RKO (cell line): ENCODE measurements around the gene COL4A2.
"Not testable (repeated sequence)": the region's sequence is repeated elsewhere in the genome, so short reads cannot be mapped to it uniquely, and the experiment has no call there.

Experiments
- DNase-seq: peaks from one replicate; pipeline ENCODE4 v3.0.0-alpha.2; 2016; ENCODE audit warnings: low spot score

Gene COL4A2

GRCh38 chr13:110307767-110308655, 927 bp downstream of the COL4A2 start:
- DNase-seq, result no peak

- DNase-seq, result no peak
Measured at GRCh38 chr13:110308656-110309359, 1.7 kb downstream of the COL4A2 start.

GRCh38 chr13:110309661-110310524, 2.8 kb downstream of the COL4A2 start:
- no peak for DNase-seq

- no peak for DNase-seq
Measured at GRCh38 chr13:110310541-110311442, 3.7 kb downstream of the COL4A2 start.

GRCh38 chr13:110311443-110312338, 4.6 kb downstream of the COL4A2 start:
- no peak for DNase-seq

GRCh38 chr13:110312339-110313031, 5.4 kb downstream of the COL4A2 start:
- DNase-seq, result no peak

- not testable (repeated sequence) for DNase-seq
Measured at GRCh38 chr13:110313261-110313660, 6.2 kb downstream of the COL4A2 start.

GRCh38 chr13:110313733-110314132, 6.6 kb downstream of the COL4A2 start:
- not testable (repeated sequence) for DNase-seq

- DNase-seq, result no peak
Measured at GRCh38 chr13:110314516-110315245, 7.6 kb downstream of the COL4A2 start.

- DNase-seq, result no peak
Measured at GRCh38 chr13:110316196-110316595, 9.1 kb downstream of the COL4A2 start.

- DNase-seq, result no peak
Measured at GRCh38 chr13:110317093-110317492, 10.0 kb downstream of the COL4A2 start.

GRCh38 chr13:110317496-110318195, 10.6 kb downstream of the COL4A2 start:
- no peak for DNase-seq

GRCh38 chr13:110318920-110319319, 11.8 kb downstream of the COL4A2 start:
- DNase-seq, result no peak

GRCh38 chr13:110319397-110319773, 12.3 kb downstream of the COL4A2 start:
- DNase-seq, result no peak

- DNase-seq, result peak; percentile 6
Measured at GRCh38 chr13:110319774-110320509, 12.9 kb downstream of the COL4A2 start.

GRCh38 chr13:110320645-110321044, 13.6 kb downstream of the COL4A2 start:
- no peak for DNase-seq

GRCh38 chr13:110321573-110321972, 14.5 kb downstream of the COL4A2 start:
- DNase-seq, result not testable (repeated sequence)
